GM10248 (cell line): ENCODE results near the gene IL2.

Experiments
- CTCF ChIA-PET: fragments of 300-600 bp; sonication (Branson Sonifier 250); formaldehyde crosslinking; extraction: SDS; loops from one replicate; lab custom pipeline; 2021; ENCODE audit warnings: antibody characterized with exemption; lab: Yijun Ruan, JAX
- POLR2A ChIA-PET: fragments of 350-650 bp; sonication (Branson Sonifier 250); formaldehyde crosslinking; extraction: SDS; loops from one replicate; lab custom pipeline; 2020; ENCODE audit warnings: antibody characterized with exemption; lab: Yijun Ruan, JAX
- DNase-seq: peaks from one replicate; pipeline ENCODE4 v3.0.0; 2012; ENCODE audit errors: extremely low spot score
- CTCF ChIP-seq: IDR thresholded peaks from 2 replicates; pipeline ENCODE4 v1.5.1; 2012; ENCODE audit warnings: mild to moderate bottlenecking, low read depth; ENCODE audit errors: extremely low read depth, missing control alignments, control extremely low read depth

IL2 gene

GRCh38 chr4:122456231-122457116 is at the start of gene IL2:
IL2 (minus strand) TSS chr4:122456725; CDS start chr4:122456440, 285 bp downstream.
- ChIA-PET CTCF (no interaction called here), POLR2A (no interaction called here)
- no peak for TF ChIP-seq CTCF
- no peak for DNase-seq

- no peak for DNase-seq
- CTCF ChIA-PET: no interaction called here
- TF ChIP-seq CTCF: no peak
- POLR2A ChIA-PET: no interaction called here
Observed at GRCh38 chr4:122503214-122503613, 46.7 kb upstream of the IL2 start.

- TF ChIP-seq CTCF: no peak
- DNase-seq: no peak
- ChIA-PET POLR2A (no interaction called here), CTCF (no interaction called here)
Observed at GRCh38 chr4:122500852-122501501, 44.5 kb upstream of the IL2 start.

GRCh38 chr4:122489061-122489460 is 32.5 kb upstream of the IL2 start:
- no peak for TF ChIP-seq CTCF
- ChIA-PET POLR2A (no interaction called here), CTCF (no interaction called here)
- DNase-seq: no peak

- ChIA-PET CTCF (interaction anchor here (0.8 to 1.4 kb wide), 2 partner anchors 16 to 28 kb away, joined by 3 read pairs; no protein-coding TSS in a partner anchor), POLR2A (no interaction called here)
- no peak for TF ChIP-seq CTCF
- no peak for DNase-seq
Observed at GRCh38 chr4:122483481-122483880, 27.0 kb upstream of the IL2 start.

- ChIA-PET POLR2A (no interaction called here), CTCF (no interaction called here)
Observed at GRCh38 chr4:122481766-122482405, 25.4 kb upstream of the IL2 start.

More at GRCh38 chr4:122481766-122482405, 25.4 kb upstream of the IL2 start:
- DNase-seq: no peak
- no peak for TF ChIP-seq CTCF
